Choroid plexus epithelial cell (primary cell): ENCODE measurements around the gene GNG3.

Source experiments
- DNase-seq: peaks from one replicate; pipeline ENCODE4 v3.0.0-alpha.2; 2010; ENCODE audit warnings: low read depth
- H3K4me3 ChIP-seq: 2 replicates; pipeline ENCODE4 v1.5.1; 2011; ENCODE audit warnings: low read depth, mild to moderate bottlenecking, control low read depth, low read length, moderate library complexity
- CTCF ChIP-seq: conservative IDR thresholded peaks from 2 replicates; pipeline ENCODE4 v1.5.1; 2011; ENCODE audit warnings: low read depth, mild to moderate bottlenecking, control low read depth, inconsistent platforms, low read length, moderate library complexity

The GNG3 gene

GRCh38 chr11:62707277-62707861 lies at the start of gene GNG3, which contains the start of gene BSCL2:
Gene GNG3, plus strand, starts transcription at chr11:62707676. Its CDS starts 620 bp downstream, at chr11:62708296.
Gene BSCL2, minus strand, starts transcription at chr11:62707424. Its CDS starts 229 bp downstream, at chr11:62707195.
- peak within 1 kb of the TSS; percentile 82 for H3K4me3 ChIP-seq
- DNase-seq: no peak
- TF ChIP-seq CTCF: no peak

DNA sequence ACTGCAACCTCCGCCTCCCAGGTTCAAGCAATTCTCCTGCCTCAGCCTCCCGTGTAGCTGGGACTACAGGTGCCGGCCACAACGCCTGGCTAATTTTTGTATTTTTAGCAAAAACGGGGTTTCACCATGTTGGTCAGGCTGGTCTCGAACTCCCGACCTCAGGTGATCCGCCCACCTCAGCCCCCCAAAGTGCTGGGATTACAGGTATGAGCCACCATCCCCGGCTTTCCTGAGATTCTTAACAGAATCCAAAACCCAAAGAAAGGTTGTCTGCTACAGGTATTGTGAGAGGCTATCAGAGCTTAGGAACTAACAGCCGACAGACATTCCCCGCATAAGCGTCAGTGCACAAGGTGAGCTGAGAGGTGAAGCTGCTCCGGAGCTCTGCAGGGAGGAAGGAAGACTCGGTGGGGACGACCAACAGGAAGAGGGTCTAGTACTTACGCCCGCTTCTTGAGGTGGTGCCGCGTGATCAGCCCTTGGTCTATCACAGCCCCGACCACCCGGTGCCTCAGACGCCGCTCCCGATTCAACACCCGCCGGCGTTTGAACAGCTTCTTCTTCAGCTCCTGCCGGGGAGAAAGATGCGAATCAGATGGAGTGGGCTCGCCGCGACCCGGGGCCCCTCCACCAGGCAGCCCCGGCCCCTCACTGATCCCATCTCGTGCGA lies 42.9 kb upstream of the GNG3 start:
- peak; percentile 69 for DNase-seq
- no peak for TF ChIP-seq CTCF
- peak overlapping the region; percentile 83 for H3K4me3 ChIP-seq

GRCh38 chr11:62665075-62665598 lies 42.3 kb upstream of the GNG3 start, which contains the start of the genes C11orf98 and CSKMT:
Gene C11orf98, minus strand, starts transcription at chr11:62665210. Its CDS starts 41 bp downstream, at chr11:62665169.
Gene CSKMT, plus strand, starts transcription at chr11:62665312. Its CDS starts 568 bp downstream, at chr11:62665880.
- H3K4me3 ChIP-seq: peak within 1 kb of the TSS; percentile 83
- peak; percentile 96 for DNase-seq
- no peak for TF ChIP-seq CTCF

DNA sequence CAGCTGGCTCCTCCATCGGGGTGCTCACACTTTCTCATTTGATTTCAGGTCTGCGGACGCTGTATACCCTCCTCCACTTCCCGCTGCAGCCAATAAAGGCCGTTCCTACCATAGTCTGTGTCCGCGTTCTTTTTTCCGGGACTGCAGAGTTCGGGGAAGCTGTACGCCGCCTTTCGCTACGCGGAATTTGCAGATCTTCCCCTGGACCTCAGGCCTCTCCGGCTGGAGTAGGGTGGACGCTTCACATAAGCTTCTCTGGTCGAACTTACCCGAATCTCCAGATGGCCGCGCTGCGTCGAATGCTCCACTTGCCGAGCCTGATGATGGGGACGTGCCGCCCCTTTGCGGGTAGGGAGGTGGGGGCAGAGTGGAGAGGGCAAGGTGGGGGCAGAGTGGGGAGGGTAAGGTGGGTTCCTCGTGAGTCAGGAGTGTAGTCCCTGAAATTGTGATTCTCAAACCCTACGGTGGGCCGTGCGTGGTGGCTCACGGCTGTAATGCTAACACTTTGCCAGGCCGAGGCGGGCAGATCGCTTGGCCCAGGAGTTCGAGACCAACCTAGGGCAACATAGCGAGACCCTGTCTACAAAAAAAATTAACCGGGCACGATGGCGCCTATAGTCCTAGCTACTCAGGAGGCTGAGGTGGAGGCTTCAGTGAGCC lies 41.7 kb upstream of the GNG3 start:
- peak; percentile 87 for DNase-seq
- no peak for TF ChIP-seq CTCF
- H3K4me3 ChIP-seq: peak overlapping the region; percentile 83

GRCh38 chr11:62666259-62666926 lies 41.1 kb upstream of the GNG3 start:
- no peak for TF ChIP-seq CTCF
- peak overlapping the region; percentile 83 for H3K4me3 ChIP-seq
- DNase-seq: no peak

DNA sequence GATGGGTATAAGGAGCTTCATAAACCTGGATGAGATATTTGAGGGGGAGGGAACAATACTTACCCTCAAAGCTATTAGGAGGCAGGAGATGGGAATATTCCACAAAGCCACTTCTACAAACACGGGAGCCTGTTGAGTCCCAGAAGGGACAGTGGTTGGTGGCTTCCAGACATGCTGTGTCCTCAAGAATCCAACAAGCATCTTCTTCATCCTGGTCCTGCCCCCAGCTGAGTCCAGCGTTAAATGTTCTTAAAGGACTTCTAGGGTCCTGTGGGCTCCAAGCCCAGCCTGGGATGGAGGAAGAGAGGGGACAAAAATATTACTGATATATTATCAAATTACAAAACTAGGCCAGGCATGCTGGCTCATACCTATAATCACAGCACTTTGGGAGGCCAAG lies 40.0 kb upstream of the GNG3 start:
- H3K4me3 ChIP-seq: no peak overlapping the region
- no peak for TF ChIP-seq CTCF

More for the DNA sequence above, 40.0 kb upstream of the GNG3 start:
- no peak for DNase-seq
